ENCODE measurements around the gene EEF2K.
A peak's percentile ranks its signal among the peaks of the same experiment; 100 is the strongest.

The EEF2K gene

DNA sequence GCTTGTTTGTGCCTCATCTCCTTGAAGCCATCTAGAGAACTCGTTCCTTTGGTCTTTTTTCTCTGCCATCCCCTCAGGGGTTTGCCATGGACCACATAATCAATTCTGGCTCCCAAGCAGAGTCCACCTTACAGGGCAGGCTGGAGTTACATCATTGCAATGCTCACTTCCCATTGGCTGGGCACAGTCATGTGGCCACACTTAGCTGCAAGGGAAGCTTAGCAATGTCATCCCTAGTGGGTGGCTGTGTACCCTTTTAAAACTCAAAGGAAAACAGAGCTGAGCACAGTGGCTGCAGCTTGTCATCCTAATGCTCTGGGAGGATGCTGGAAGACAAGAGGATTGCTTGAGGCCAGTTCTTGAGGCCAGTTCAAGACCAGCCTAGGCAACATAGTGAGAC, 49.3 kb downstream of the EEF2K start:
- no peak for DNase-seq

DNA sequence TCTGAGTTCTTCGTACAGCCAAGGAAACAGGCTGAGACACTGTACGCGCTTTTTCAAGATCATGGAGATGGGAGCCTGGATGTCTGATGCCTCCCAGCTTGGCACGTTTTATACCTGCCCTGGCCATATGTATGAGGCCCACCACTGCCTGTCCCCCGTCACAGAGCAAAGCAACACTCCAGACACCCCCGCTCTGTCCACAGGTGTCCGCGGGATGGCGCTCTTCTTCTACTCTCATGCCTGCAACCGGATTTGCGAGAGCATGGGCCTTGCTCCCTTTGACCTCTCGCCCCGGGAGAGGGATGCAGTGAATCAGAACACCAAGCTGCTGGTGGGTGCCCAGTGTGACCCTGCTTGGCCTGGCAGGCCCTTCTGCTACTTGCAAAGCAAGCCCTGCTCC, 51.4 kb downstream of the EEF2K start:
- DNase-seq = no peak

DNA sequence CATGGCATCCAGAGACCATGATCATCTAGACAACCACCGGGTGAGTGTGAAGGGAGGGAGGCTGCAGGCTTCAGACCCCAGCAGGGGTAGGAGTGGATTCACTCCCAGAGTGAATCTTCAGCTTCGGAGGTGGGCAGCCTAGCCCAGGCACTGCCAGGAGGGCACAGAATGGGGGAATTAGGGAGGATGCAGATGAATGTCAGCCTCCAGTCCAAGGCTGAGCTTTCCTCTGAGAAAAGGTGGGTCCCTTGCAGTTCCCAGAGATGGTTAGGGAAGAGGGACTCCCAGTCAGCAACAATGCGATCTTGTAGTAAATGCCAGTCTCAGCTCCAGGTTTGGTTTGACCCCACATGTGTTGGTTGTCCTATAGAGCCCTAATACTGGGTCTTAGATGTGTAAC, 54.4 kb downstream of the EEF2K start:
- no peak for DNase-seq

DNA sequence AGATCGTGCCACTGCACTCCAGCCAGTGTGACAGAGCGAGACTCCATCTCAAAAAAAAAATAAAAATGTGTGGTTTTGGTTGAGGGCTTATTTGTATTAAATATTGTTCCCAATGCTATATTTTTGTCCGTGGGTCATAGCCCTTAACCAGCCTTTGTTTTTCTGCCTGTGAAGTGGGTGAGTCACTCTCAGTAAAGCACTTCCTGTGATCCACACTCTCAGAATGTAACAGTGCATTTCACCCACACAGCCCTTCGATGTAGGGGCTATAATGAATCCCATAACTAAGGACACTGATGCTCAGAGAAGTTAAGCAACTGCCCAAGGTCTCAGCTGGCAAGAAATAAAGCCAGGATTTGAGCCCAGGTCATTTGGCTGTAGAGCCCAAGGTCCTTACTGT, 56.4 kb downstream of the EEF2K start:
- DNase-seq = no peak

GRCh38 chr16:22264786-22265185, 58.7 kb downstream of the EEF2K start:
- no peak for DNase-seq

- DNase-seq = no peak
Measured at GRCh38 chr16:22265351-22265750, 59.3 kb downstream of the EEF2K start.

DNA sequence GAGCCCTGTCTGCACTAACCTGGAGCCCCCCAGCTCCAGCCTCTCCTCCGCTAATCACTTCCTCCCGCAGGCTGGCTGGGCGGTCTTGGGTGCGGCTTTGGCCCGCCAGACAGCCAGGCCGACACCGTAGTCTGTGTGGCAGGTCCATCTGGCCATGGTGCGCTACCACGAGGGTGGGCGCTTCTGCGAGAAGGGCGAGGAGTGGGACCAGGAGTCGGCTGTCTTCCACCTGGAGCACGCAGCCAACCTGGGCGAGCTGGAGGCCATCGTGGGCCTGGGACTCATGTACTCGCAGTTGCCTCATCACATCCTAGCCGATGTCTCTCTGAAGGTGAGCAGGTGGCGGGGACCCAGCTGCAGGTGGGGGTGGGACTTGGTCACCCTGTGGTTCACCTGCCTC, 60.5 kb downstream of the EEF2K start:
- DNase-seq = no peak

GRCh38 chr16:22267764-22268163, 61.7 kb downstream of the EEF2K start:
- DNase-seq = peak; percentile 91

GRCh38 chr16:22270525-22270924, 64.4 kb downstream of the EEF2K start:
- no peak for DNase-seq

DNA sequence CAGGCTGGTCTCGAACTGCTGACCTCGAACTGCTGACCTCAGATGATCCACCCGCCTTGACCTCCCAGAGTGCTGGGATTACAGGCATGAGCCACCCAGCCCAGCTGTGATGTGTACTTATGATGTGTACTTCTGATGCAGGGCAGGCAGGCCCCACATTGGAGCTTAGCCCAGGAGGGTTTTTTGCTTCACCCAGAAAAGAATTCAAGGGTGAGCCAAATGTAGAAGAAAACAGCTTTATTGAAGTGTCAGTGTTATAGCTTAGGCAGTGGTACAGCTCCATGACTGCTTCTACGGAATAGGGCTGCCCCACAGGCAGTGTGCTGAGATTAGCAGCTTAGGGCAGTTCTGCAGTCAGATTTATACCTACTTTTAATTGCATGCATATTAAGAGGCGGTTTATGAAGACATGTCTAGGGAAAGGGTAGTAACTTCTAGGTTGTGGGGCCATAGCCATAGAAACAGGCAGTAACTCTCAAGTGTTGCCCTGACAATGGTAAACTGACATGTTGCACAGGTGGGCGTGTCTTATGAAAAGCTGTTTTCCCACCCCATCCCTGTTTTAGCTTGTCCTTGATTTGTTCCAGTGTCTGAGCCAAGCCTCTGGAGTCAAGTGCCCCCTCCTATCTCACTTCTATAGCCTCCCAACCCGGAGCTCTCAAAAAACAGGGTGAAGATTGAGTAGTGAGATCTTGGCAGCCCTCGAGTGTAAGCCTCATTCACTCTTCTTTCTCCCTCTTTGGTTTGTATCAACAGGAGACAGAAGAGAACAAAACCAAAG, 67.0 kb downstream of the EEF2K start:
- DNase-seq = no peak

GRCh38 chr16:22274916-22275315, 68.8 kb downstream of the EEF2K start:
- DNase-seq = no peak

DNA sequence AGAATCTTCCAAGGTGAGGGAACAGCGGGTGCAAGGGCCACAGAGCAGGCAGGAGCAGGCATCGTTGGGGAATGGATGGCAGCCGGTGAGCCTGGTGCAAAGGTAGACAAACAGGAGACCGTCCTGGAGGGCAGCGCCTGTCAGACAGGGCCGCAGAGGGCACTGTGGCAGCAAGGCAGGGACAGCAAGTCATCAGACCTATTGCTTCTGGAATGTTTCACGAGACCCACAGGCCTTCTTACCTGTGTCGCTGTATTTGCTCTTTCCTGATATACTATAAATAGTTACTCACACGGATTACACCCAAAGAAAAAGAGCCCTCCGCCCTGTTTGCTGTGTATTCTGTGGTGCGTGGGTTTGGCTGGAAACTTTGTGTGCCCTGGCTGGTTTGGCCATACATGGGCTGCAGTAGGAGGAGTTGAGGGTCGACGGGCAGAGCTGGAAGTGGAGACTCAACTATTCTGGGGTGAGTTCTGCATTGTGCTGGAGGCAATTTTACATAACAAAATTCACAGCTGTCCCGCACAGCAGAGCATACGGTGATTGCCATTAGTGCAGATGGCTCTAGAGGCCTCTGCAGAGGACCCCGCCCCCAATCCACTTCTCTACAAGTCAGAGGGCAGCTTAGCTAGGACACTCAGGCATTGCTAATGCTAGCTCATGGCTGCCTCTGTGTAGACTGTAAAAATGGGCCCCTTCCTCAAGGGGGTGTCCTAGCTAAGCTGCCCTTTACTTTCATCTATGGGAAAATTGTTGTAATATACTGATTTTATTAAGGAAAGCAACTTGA, 72.6 kb downstream of the EEF2K start:
- DNase-seq = peak; percentile 87

GRCh38 chr16:22282254-22282892, 76.3 kb downstream of the EEF2K start:
- no peak for DNase-seq

GRCh38 chr16:22284637-22285036, 78.6 kb downstream of the EEF2K start:
- DNase-seq = no peak

GRCh38 chr16:22285080-22285479, 79.0 kb downstream of the EEF2K start:
- no peak for DNase-seq

- no peak for DNase-seq
Measured at GRCh38 chr16:22291020-22291419, 84.9 kb downstream of the EEF2K start.

DNA sequence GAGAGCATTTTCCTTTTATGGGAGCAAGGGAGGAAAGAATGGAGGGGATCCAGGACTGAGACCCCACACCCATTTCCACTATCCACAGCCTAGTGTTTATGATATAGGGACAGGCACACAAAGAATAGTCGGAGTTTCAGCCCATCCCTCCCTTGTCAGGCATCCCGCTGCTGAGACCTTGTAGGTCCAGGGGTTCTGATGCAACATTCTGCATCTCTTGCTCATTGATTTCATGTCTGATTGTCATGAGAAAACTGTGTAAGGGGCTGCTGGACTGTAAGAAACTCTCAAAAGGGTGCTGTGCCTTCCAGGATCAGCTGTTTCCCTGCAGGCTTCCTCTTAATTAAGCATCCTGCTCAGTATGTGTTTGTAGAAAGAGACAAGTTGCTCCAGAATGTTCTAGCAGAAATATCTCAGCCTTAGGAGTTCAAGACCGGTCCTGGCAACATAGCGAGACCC, 85.8 kb downstream of the EEF2K start:
- no peak for DNase-seq

DNA sequence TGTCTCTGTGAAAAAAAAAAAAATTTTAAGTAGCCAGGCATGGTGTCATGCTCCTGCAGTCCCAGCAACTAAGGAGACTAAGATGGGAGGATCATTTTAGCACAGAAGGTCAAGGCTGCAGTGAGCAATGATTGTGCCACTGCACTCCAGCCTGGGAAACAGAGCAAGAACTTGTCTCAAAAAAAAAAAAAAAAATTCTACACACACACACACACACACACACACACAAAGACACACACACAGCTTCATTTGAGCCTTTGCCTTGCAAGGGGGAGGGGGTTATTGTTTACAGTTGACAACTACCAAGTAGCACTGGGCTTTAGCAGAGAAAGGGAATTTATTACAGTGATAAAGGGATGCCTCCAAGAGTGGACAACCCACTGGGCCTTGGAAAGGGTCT, 86.2 kb downstream of the EEF2K start:
- DNase-seq = no peak

DNA sequence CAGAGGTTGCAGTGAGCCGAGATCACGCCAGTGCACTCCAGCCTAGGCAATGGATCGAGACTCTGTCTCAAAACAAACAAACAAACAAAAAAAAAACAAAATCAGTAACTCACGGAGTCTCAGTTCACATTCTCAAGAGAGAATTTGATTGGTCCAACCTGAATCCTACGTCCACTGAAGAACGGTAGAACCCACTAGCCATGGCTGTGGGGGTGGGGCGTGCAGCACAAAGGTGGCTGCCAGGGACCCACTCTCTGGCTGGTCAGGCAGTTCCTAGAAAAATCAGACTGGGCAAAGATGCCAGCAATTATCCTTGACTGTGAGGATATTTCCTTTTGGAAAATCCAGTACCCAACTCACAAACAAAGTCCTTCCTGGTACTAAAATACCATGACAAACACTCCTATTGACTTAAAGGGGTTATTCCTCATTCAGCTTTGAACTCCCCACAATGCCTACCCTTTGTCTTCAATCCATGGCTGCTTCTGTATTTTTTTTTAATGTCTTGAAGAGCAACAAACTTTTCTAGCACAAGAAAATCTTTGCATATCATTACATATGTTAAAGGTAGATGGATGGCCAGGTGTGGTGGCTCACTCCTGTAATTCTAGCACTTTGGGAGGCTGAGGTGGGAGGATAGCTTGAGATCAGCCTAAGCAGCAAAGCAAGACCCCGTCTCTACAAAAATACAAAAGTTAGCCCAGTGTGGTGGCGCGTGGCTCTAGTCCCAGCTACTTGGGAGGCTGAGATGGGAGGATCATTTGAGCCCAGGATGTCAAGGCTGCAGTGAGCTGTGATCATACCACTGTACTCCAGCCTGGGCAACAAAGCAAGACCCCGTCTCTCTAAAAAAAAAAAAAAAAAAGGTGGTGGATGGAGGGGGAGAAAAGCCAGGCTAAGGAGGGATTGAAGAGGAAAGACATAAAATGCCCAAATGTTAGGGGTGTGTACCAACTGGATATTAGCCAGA, 87.3 kb downstream of the EEF2K start:
- no peak for DNase-seq

GRCh38 chr16:22296225-22297113, 90.4 kb downstream of the EEF2K start:
- DNase-seq = no peak

DNA sequence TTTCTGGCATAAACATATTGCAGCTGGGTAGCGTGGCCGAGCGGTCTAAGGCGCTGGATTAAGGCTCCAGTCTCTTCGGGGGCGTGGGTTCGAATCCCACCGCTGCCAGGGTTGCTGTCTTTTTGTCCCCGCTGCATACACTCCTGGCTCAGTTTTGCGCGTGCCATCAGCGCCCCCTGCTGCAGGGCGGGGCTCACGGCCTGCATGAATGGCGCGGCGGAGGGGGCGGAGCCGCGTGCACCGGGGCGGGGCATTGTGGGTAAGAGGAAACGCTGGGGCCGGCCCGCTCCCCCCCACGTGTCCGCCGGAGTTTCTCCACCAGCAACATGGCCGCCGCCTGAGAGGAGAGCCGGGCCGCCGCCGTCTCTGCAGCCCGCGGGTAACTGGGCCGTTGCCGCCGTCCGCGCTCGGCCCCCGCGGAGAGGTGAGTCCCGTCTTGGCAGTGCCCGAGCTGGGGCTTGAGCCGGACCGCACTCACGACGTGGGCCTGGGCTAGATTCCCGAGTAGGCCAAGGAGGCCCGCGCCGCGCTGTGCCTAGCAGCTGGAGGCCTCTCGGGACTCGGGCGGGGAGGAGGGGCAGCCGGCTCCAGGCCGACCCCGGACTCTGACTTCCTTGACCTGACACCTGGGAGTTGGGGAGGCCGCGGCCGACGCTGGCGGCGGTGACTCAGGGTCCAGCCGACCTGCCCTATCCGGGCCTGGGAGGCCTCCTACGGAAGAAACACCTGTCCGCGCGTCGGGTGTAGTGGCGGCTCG, 91.2 kb downstream of the EEF2K start, which contains the start of gene POLR3E:
POLR3E (plus strand) TSS at position 296 of the 757 bp plus-strand sequence. CDS start 5,560 bp downstream, outside the sequence.
- peak; percentile 95 for DNase-seq
